Measurements from ENCODE around the gene MS4A10. TPM values are rescaled to one million over a fixed set of nuclear protein-coding genes. Genes with fewer than 3 reads are reported as not detected.

Gene MS4A10
- total and polyA plus RNA-seq, 2 experiments from 2014 or later: not detected

GRCh38 chr11:60831501-60832079 lies 46.5 kb downstream of the MS4A10 start (continued):
- TF ChIP-seq ZNF462 (CRISPR knock-in tag; IDR thresholded peaks at IDR 0.05) (no peak), ZNF331 (CRISPR knock-in tag; IDR thresholded peaks at IDR 0.05; ENCODE audit: low read depth) (no peak)

- H3K79me2 ChIP-seq (replicated peaks; ENCODE audit: insufficient read depth): no peaks in the 10 kb centered on the region
- Mint-ChIP-seq H3K4me1 (no peaks in the 10 kb centered on the region), H3K27ac (no peak overlapping the region), H3K4me3 (no peak overlapping the region), H3K27me3 (ENCODE audit: insufficient read depth, low read depth, poor library complexity) (peaks cover 7% of the 10 kb centered on the region), H3K36me3 (ENCODE audit: low read depth) (no peaks in the 10 kb centered on the region), H3K9me3 (no peaks in the 10 kb centered on the region)
- H3K9me2 ChIP-seq (ENCODE audit: insufficient read depth): no peaks in the 10 kb centered on the region
- no peak overlapping the region for H3K4me3 ChIP-seq
- no peaks in the 10 kb centered on the region for H3F3A ChIP-seq (replicated peaks; ENCODE audit: low read depth)
- H3K27ac ChIP-seq (ENCODE audit: low read depth): no peak overlapping the region
- DNase-seq (ENCODE audit: low spot score): no peak
- H4K20me1 ChIP-seq (replicated peaks; ENCODE audit: insufficient read depth): no peaks in the 10 kb centered on the region; the same call in 1 of the 2 replicates
- H3K4me2 ChIP-seq: no peak overlapping the region
- ATAC-seq: no peak
- H3K4me1 ChIP-seq (ENCODE audit: insufficient read depth): no peaks in the 10 kb centered on the region; the same call in 1 of the 2 replicates
- no peaks in the 10 kb centered on the region for H3K36me3 ChIP-seq (ENCODE audit: insufficient read depth)
- no peaks in the 10 kb centered on the region for H3K27me3 ChIP-seq (ENCODE audit: insufficient read depth)
- no peak overlapping the region for H2AFZ ChIP-seq
- TF ChIP-seq NANOG (IDR thresholded peaks at IDR 0.05; ENCODE audit: borderline replicate concordance) (no peak), REST (IDR thresholded peaks at IDR 0.05; ENCODE audit: unreplicated experiment) (no peak), POLR2AphosphoS5 (IDR thresholded peaks at IDR 0.05; ENCODE audit: low read depth) (no peak), JUNB (IDR thresholded peaks at IDR 0.05; ENCODE audit: unreplicated experiment) (no peak), EZH2phosphoT487 (IDR thresholded peaks at IDR 0.05; ENCODE audit: unreplicated experiment) (no peak), STAT1 (IDR thresholded peaks at IDR 0.05; ENCODE audit: unreplicated experiment) (no peak), ETS1 (IDR thresholded peaks at IDR 0.05) (no peak), ZNF331 (CRISPR knock-in tag; IDR thresholded peaks at IDR 0.05; ENCODE audit: low read depth) (no peak), CTCF (conservative IDR thresholded peaks at IDR 0.05; ENCODE audit: low read depth in 2 of 2) (no peak)
Observed at GRCh38 chr11:60834742-60835533, 49.8 kb downstream of the MS4A10 start.

All from GM23338 (cell line).